COLO668 (cell line): ENCODE measurements around the gene TCEA2.
A peak's percentile ranks its signal among the peaks of the same experiment; 100 is the strongest.

Source experiments
- DNase-seq: peaks from one replicate; lab custom pipeline; 2025; ENCODE audit not compliant: unreplicated experiment; lab: John Stamatoyannopoulos, UW

Gene TCEA2

GRCh38 chr20:64048402-64049044 lies 14.5 kb upstream of the TCEA2 start:
- DNase-seq, result peak; percentile 14

GRCh38 chr20:64049060-64049877 lies 13.7 kb upstream of the TCEA2 start, which contains the start of gene SOX18:
SOX18 (minus strand) TSS chr20:64049639; CDS start chr20:64049516, 123 bp downstream.
- peak; percentile 53 for DNase-seq

GRCh38 chr20:64049878-64050260 lies 13.1 kb upstream of the TCEA2 start:
- DNase-seq, result no peak

- DNase-seq, result no peak
Observed at GRCh38 chr20:64050261-64051032, 12.6 kb upstream of the TCEA2 start.

- no peak for DNase-seq
Observed at GRCh38 chr20:64051033-64051452, 12.0 kb upstream of the TCEA2 start.

GRCh38 chr20:64051561-64052325 lies 11.3 kb upstream of the TCEA2 start:
- DNase-seq, result no peak

- no peak for DNase-seq
Observed at GRCh38 chr20:64052326-64052722, 10.7 kb upstream of the TCEA2 start.

GRCh38 chr20:64052987-64053840 lies 9.8 kb upstream of the TCEA2 start:
- DNase-seq, result peak; percentile 33

GRCh38 chr20:64053841-64054661 lies 8.9 kb upstream of the TCEA2 start:
- DNase-seq, result peak; percentile 20

- DNase-seq, result no peak
Observed at GRCh38 chr20:64055396-64055892, 7.6 kb upstream of the TCEA2 start.

- DNase-seq, result no peak
Observed at GRCh38 chr20:64055893-64056638, 6.9 kb upstream of the TCEA2 start.

- no peak for DNase-seq
Observed at GRCh38 chr20:64056639-64056888, 6.4 kb upstream of the TCEA2 start.

GRCh38 chr20:64056889-64057627 lies 5.9 kb upstream of the TCEA2 start:
- DNase-seq, result peak; percentile 43

GRCh38 chr20:64057628-64058498 lies 5.1 kb upstream of the TCEA2 start:
- peak; percentile 78 for DNase-seq

GRCh38 chr20:64058536-64058935 lies 4.5 kb upstream of the TCEA2 start:
- DNase-seq, result no peak

- DNase-seq, result no peak
Observed at GRCh38 chr20:64062276-64062595, 762 bp upstream of the TCEA2 start.
